ENCODE results near the gene RAB20. TPM values are rescaled to one million over a fixed set of nuclear protein-coding genes. Genes with fewer than 3 reads are reported as not detected.

RAB20 gene
- total RNA-seq, 1 experiment from 2014 or later = 7.9 TPM

- ChIA-PET POLR2A (no interaction called here), CTCF (no interaction called here)
- in situ Hi-C loops (cut with HindIII; ENCODE audit: low pct_unique_long_range_greater_than_20kb, low sequenced_read_pairs) = no loop called here
- intact Hi-C loops (cut with micrococcal nuclease; ENCODE audit: unreplicated experiment) = loop anchor here (5.0 kb wide), 1 partner anchor 103 kb away; no protein-coding TSS in a partner anchor
- Histone ChIP-seq H3K36me3 (ENCODE audit: control insufficient read depth, insufficient read depth, low read length) (no peaks in the 10 kb centered on the region; the same call in 1 of the 2 replicates), H3K9me3 (ENCODE audit: control insufficient read depth, insufficient read depth, low read depth, low read length) (no peaks in the 10 kb centered on the region), H3K27ac (ENCODE audit: low read length) (peak overlapping the region; percentile 77), H3K4me1 (ENCODE audit: control insufficient read depth, insufficient read depth, low read length) (peaks cover 5% of the 10 kb centered on the region), H3K27me3 (ENCODE audit: control insufficient read depth, insufficient read depth, low read length) (no peaks in the 10 kb centered on the region), H3K4me3 (ENCODE audit: low read depth in 2 of 2, low read length in 2 of 2) (peak overlapping the region; percentile 66 to 67)
- TSS peak; percentile 78 for BruUV-seq (replicated peaks)
- ATAC-seq (no peak), DNase-seq (ENCODE audit: low read depth, low spot score) (no peak)
- TF ChIP-seq REST (IDR thresholded peaks at IDR 0.05; ENCODE audit: insufficient read depth in 1 of 2, low read depth in 2 of 2, low read length in 1 of 2) = no peak
- TF ChIP-seq POLR2AphosphoS5 (IDR thresholded peaks at IDR 0.05; ENCODE audit: low read depth, low read length) = no peak
- no peak for TF ChIP-seq TCF7L2 (IDR thresholded peaks at IDR 0.05; ENCODE audit: low read depth, low read length)
- no peak for TF ChIP-seq SIN3A (IDR thresholded peaks at IDR 0.05; ENCODE audit: borderline replicate concordance, insufficient read depth, low read depth, low read length)
- no peak for TF ChIP-seq CTCF (IDR thresholded peaks at IDR 0.05)
Measured at GRCh38 chr13:110559986-110560385, 1.5 kb downstream of the RAB20 start.

GRCh38 chr13:110559429-110559943 is 2.0 kb downstream of the RAB20 start:
- CTCF ChIA-PET = no interaction called here
- intact Hi-C loops (cut with micrococcal nuclease; ENCODE audit: unreplicated experiment) = loop anchor here (5.0 kb wide), 1 partner anchor 102 kb away; no protein-coding TSS in a partner anchor

More at GRCh38 chr13:110559429-110559943, 2.0 kb downstream of the RAB20 start:
- ATAC-seq (peak; percentile 75), DNase-seq (ENCODE audit: low read depth, low spot score) (no peak)
- peak overlapping the region; percentile 66 to 67 for H3K4me3 ChIP-seq (ENCODE audit: low read depth in 2 of 2, low read length in 2 of 2)
- TF ChIP-seq TCF7L2 (IDR thresholded peaks at IDR 0.05; ENCODE audit: low read depth, low read length) (no peak), REST (IDR thresholded peaks at IDR 0.05; ENCODE audit: insufficient read depth in 1 of 2, low read depth in 2 of 2, low read length in 1 of 2) (0 out of 4 replicates have a peak, but pooled peaks of 1 of the 2 experiments have one; percentile 41)
- H3K4me1 ChIP-seq (ENCODE audit: control insufficient read depth, insufficient read depth, low read length) = peaks cover 5% of the 10 kb centered on the region
- in situ Hi-C loops (cut with HindIII; ENCODE audit: low pct_unique_long_range_greater_than_20kb, low sequenced_read_pairs) = no loop called here
- H3K36me3 ChIP-seq (ENCODE audit: control insufficient read depth, insufficient read depth, low read length) = no peaks in the 10 kb centered on the region; the same call in 1 of the 2 replicates
- H3K27me3 ChIP-seq (ENCODE audit: control insufficient read depth, insufficient read depth, low read length) = no peaks in the 10 kb centered on the region
- H3K27ac ChIP-seq (ENCODE audit: low read length) = peak overlapping the region; percentile 77
- no peaks in the 10 kb centered on the region for H3K9me3 ChIP-seq (ENCODE audit: control insufficient read depth, insufficient read depth, low read depth, low read length)
- BruUV-seq (replicated peaks) = no TSS peak
- POLR2A ChIA-PET = interaction anchor here (0.6 kb wide), 1 partner anchor 23 kb away, joined by 3 read pairs; no protein-coding TSS in a partner anchor
